Colonic mucosa (tissue), 4 donors: ENCODE measurements around the gene ARHGEF10L. TPM values are rescaled to one million over a fixed set of nuclear protein-coding genes. Genes with fewer than 3 reads are reported as not detected.

ENCODE experiments used
- DNase-seq: peaks from one replicate; pipeline ENCODE4 v3.0.0-alpha.2; 2020
- H3K27ac ChIP-seq: fragments of 200-600 bp; one replicate; pipeline ENCODE4 v1.8.0; 2021
- H3K27me3 ChIP-seq: fragments of 200-600 bp; one replicate; pipeline ENCODE4 v1.8.0; 2021
- H3K36me3 ChIP-seq: fragments of 200-600 bp; one replicate; pipeline ENCODE4 v1.8.0; 2021
- H3K4me1 ChIP-seq: fragments of 200-600 bp; one replicate; pipeline ENCODE4 v1.8.0; 2021; ENCODE audit warnings: mild to moderate bottlenecking
- H3K4me3 ChIP-seq: fragments of 200-600 bp; one replicate; pipeline ENCODE4 v1.8.0; 2021
- H3K9ac ChIP-seq, 2 donors: one replicate each; pipeline ENCODE4 v1.7.0; 2013; ENCODE audit warnings: control low read depth in 2 of 2, low read depth in 2 of 2, low read length in 2 of 2
- H3K9me3 ChIP-seq: fragments of 200-600 bp; one replicate; pipeline ENCODE4 v1.8.0; 2021
- CTCF ChIP-seq: fragments of 200-600 bp; IDR thresholded peaks from one replicate; pipeline ENCODE4 v1.8.0; 2022; ENCODE audit warnings: antibody characterized with exemption, mild to moderate bottlenecking
- intact Hi-C: fragments of 100-400 bp; cut with DNase I; formaldehyde crosslinking; loops from one replicate; pipeline ENCODE4 v1.14.1; 2022
- total RNA-seq, 2 donors: library from RNA; stranded (reverse); fragmentation: NEBNext Ultra II Directional in 1 of 2; extraction: Animal tissue kit (Norgen Biotek cat#: 25700) in 1 of 2; gene quantifications; one replicate each; pipeline ENCODE4 v1.2.1, GENCODE V29; 2021
- donor health status: healthy.
- donor health status: DM: no; HTN: no; CAD: no.
- donor health status: DM: no; HTN: no; CAD: no.

The ARHGEF10L gene
- total RNA-seq, 2 donors from 2014 or later = 77.5 to 133 TPM

GRCh38 chr1:17640393-17640792 lies 100.9 kb downstream of the ARHGEF10L start:
- H3K9ac ChIP-seq = no peak overlapping the region
- no peaks in the 10 kb centered on the region for H3K9me3 ChIP-seq
- H3K36me3 ChIP-seq = peaks cover 25% of the 10 kb centered on the region
- H3K4me3 ChIP-seq = no peak overlapping the region
- no peaks in the 10 kb centered on the region for H3K27me3 ChIP-seq
- no peak for TF ChIP-seq CTCF
- no peak for DNase-seq
- H3K27ac ChIP-seq = no peak overlapping the region
- H3K4me1 ChIP-seq = no peaks in the 10 kb centered on the region
- intact Hi-C loops = loop anchor here (10.0 kb wide), 1 partner anchor 226 kb away; no protein-coding TSS in a partner anchor

- TF ChIP-seq CTCF = no peak
- Histone ChIP-seq H3K9me3 (no peaks in the 10 kb centered on the region), H3K27ac (no peak overlapping the region), H3K27me3 (no peaks in the 10 kb centered on the region), H3K36me3 (peaks cover 25% of the 10 kb centered on the region), H3K4me1 (no peaks in the 10 kb centered on the region), H3K9ac (no peak overlapping the region), H3K4me3 (no peak overlapping the region)
- no peak for DNase-seq
- intact Hi-C loops = loop anchor here (10.0 kb wide), 1 partner anchor 226 kb away; no protein-coding TSS in a partner anchor
These were observed 101.5 kb downstream of the ARHGEF10L start for GRCh38 chr1:17640975-17641374.

- Histone ChIP-seq H3K4me1 (no peaks in the 10 kb centered on the region), H3K36me3 (peaks cover 25% of the 10 kb centered on the region), H3K27ac (no peak overlapping the region), H3K27me3 (no peaks in the 10 kb centered on the region), H3K9ac (no peak overlapping the region), H3K9me3 (no peaks in the 10 kb centered on the region), H3K4me3 (no peak overlapping the region)
- no peak for TF ChIP-seq CTCF
- no peak for DNase-seq
- intact Hi-C loops = loop anchor here (10.0 kb wide), 1 partner anchor 227 kb away; no protein-coding TSS in a partner anchor
These were observed 102.7 kb downstream of the ARHGEF10L start for GRCh38 chr1:17642169-17642568.

GRCh38 chr1:17642943-17643342 lies 103.4 kb downstream of the ARHGEF10L start:
- TF ChIP-seq CTCF = no peak
- H3K4me1 ChIP-seq = no peaks in the 10 kb centered on the region
- H3K9me3 ChIP-seq = no peaks in the 10 kb centered on the region
- no peak overlapping the region for H3K27ac ChIP-seq
- H3K4me3 ChIP-seq = no peak overlapping the region
- intact Hi-C loops = loop anchor here (10.0 kb wide), 1 partner anchor 228 kb away; no protein-coding TSS in a partner anchor
- H3K27me3 ChIP-seq = no peaks in the 10 kb centered on the region
- DNase-seq = no peak
- H3K36me3 ChIP-seq = peaks cover 20% of the 10 kb centered on the region
- no peak overlapping the region for H3K9ac ChIP-seq

GRCh38 chr1:17643861-17644703 lies 104.6 kb downstream of the ARHGEF10L start:
- H3K4me1 ChIP-seq = no peaks in the 10 kb centered on the region
- no peak for TF ChIP-seq CTCF
- no peak for DNase-seq
- no peak overlapping the region for H3K27ac ChIP-seq
- intact Hi-C loops = loop anchor here (10.0 kb wide), 1 partner anchor 229 kb away; no protein-coding TSS in a partner anchor
- H3K36me3 ChIP-seq = peaks cover 11% of the 10 kb centered on the region
- H3K4me3 ChIP-seq = no peak overlapping the region
- no peak overlapping the region for H3K9ac ChIP-seq
- no peaks in the 10 kb centered on the region for H3K9me3 ChIP-seq
- H3K27me3 ChIP-seq = no peaks in the 10 kb centered on the region
